HUES6 (cell line): ENCODE results near the gene CYP26C1.

ENCODE experiments used
- H3K27ac ChIP-seq: 2 replicates; pipeline ENCODE4 v1.7.0; 2013; ENCODE audit warnings: low read depth, mild to moderate bottlenecking, low read length, inconsistent platforms
- H3K27me3 ChIP-seq: 2 replicates; pipeline ENCODE4 v1.6.1; 2013; ENCODE audit warnings: low read length; ENCODE audit not compliant: control insufficient read depth, insufficient read depth
- H3K36me3 ChIP-seq: 2 replicates; pipeline ENCODE4 v1.6.1; 2013; ENCODE audit warnings: low read length; ENCODE audit not compliant: control insufficient read depth, insufficient read depth
- H3K4me1 ChIP-seq: 2 replicates; pipeline ENCODE4 v1.6.1; 2013; ENCODE audit warnings: low read length; ENCODE audit not compliant: control insufficient read depth, insufficient read depth
- H3K4me3 ChIP-seq: 2 replicates; pipeline ENCODE4 v1.5.1; 2013; ENCODE audit warnings: low read depth, low read length
- H3K9ac ChIP-seq: one replicate; pipeline ENCODE4 v1.6.1; 2013; ENCODE audit warnings: mild to moderate bottlenecking, low read length
- H3K9me3 ChIP-seq: 2 replicates; pipeline ENCODE4 v1.6.1; 2013; ENCODE audit warnings: low read depth, low read length; ENCODE audit not compliant: control insufficient read depth, insufficient read depth

Gene CYP26C1

GRCh38 chr10:93065675-93066543, 5.3 kb downstream of the CYP26C1 start:
- Histone ChIP-seq H3K36me3 (no peaks in the 10 kb centered on the region), H3K4me1 (peaks cover 17% of the 10 kb centered on the region), H3K9me3 (no peaks in the 10 kb centered on the region), H3K4me3 (peak overlapping the region; percentile 50), H3K27ac (no peak overlapping the region), H3K9ac (no peak overlapping the region), H3K27me3 (peaks cover 100% of the 10 kb centered on the region)

DNA sequence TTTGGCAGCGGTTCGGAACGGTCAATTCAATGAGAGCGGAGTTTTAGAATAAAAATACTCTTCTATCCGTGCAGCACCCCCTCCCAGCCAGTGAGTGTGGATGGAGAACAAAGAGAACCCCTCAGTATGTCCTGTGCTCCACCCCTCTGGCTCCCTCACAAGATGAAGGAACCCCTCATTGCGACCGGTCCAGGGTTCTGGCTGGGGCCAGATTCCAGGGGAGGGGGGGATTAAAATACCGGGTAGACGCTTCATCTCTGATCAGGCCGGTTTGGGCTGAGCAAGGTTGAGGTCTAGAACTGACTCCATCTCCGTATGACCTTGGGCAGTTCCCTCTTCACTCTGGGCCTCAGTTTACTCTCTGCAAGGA, 5.9 kb downstream of the CYP26C1 start:
- Histone ChIP-seq H3K27me3 (peaks cover 99% of the 10 kb centered on the region), H3K9me3 (no peaks in the 10 kb centered on the region), H3K27ac (no peak overlapping the region), H3K36me3 (no peaks in the 10 kb centered on the region), H3K4me1 (peaks cover 18% of the 10 kb centered on the region), H3K9ac (no peak overlapping the region), H3K4me3 (peak overlapping the region; percentile 50; the same call in 1 of the 2 replicates)

DNA sequence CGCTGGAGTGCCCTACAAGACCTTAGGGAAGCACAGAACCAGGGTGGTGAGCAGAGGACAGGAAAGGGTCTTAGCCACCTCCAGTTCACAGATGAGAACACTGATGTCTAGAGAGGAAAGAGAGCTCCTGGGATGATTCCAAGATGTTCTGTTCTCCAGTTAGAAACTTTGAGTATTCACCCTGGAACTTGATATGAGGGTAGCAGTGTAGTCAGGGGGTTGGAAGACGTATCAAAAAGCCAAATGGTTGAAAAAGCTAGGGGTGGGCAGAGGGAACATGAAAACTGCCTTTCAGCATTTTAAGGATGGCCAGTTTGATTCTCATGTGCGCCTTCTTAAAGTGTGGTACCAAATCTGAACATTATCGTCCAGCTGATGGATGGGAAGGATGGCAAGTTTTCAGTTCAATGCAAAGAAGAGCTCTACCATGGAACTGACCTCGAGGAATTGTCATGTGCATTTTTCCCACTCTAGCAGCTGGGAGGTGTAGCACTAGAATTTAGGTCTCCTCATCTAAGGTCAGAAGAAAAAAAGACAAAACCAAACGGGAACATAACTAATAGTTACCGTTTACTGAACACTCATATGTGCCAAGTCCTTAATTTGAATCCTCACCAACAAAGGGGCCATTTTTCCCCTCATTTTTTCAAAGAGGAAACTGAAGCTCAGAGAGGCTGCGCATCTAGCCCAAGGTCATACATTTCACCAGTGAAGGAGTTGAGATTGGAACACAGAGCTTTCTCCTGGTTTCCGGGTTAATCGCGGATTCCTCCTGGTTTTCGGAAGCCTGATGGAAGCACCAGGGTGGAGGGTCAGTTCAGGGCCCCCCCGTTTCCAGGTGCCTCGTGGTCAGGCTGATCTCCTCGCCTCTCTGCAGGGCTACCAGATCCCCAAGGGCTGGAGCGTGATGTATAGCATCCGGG, 7.1 kb downstream of the CYP26C1 start:
- Histone ChIP-seq H3K36me3 (no peaks in the 10 kb centered on the region), H3K9me3 (no peaks in the 10 kb centered on the region), H3K27me3 (peaks cover 99% of the 10 kb centered on the region), H3K4me1 (peaks cover 19% of the 10 kb centered on the region), H3K4me3 (peak overlapping the region; percentile 57), H3K9ac (no peak overlapping the region), H3K27ac (no peak overlapping the region)

DNA sequence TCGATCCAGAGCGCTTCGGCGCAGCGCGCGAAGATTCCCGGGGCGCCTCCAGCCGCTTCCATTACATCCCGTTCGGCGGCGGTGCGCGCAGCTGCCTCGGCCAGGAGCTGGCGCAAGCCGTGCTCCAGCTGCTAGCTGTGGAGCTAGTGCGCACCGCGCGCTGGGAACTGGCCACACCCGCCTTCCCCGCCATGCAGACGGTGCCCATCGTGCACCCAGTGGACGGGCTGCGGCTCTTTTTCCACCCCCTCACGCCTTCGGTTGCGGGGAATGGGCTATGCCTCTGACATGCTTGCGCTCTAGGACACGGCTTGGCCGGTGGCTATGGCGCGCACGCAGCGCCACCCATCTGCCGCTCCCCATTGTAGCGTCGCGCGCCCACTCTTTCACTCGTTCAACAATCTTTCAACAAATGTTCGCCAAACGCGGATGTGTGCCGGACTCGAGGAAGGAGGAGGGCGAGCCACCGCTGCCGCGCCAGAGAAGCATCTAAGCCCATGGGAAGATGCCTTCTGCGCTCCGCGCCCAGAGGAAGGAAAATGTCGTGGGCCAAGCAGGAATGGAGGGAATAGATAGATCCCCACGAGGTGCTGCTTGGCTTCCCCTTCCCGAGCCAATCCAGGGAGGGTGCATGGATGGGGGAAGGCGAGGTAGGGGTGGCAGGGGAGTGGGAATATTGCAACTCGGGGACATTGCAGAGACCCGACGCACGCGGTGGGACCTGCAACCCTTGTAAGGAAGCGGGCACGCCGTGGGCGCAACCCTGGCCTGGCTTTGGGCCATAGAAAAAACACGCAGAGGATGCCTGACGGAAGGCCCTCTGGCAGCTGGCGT, 8.0 kb downstream of the CYP26C1 start:
- Histone ChIP-seq H3K36me3 (no peaks in the 10 kb centered on the region), H3K4me3 (peak overlapping the region; percentile 57), H3K27ac (no peak overlapping the region), H3K9ac (peak overlapping the region; percentile 16), H3K4me1 (peaks cover 25% of the 10 kb centered on the region), H3K27me3 (peaks cover 99% of the 10 kb centered on the region), H3K9me3 (no peaks in the 10 kb centered on the region)

DNA sequence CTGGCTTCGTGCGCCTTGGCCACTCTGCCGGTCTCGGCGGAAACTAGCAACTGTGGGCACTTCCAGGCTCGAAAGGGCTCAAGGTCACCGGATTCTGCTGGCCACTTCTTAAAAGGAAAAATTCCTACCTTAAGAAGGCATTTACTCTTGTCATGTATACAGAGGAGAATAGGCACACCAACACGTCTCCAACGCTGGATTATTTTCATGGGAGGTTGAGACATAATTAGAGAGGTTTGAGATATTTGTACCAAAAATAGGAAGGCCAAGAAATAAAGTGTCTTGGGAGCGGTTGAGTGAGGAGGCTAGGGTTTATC, 8.6 kb downstream of the CYP26C1 start:
- H3K27ac ChIP-seq, result no peak overlapping the region
- H3K4me1 ChIP-seq, result peaks cover 25% of the 10 kb centered on the region
- H3K36me3 ChIP-seq, result no peaks in the 10 kb centered on the region
- H3K27me3 ChIP-seq, result peaks cover 99% of the 10 kb centered on the region
- peak overlapping the region; percentile 57; the same call in 1 of the 2 replicates for H3K4me3 ChIP-seq
- H3K9ac ChIP-seq, result no peak overlapping the region
- no peaks in the 10 kb centered on the region for H3K9me3 ChIP-seq

GRCh38 chr10:93070378-93071176, 10.0 kb downstream of the CYP26C1 start:
- H3K27ac ChIP-seq, result no peak overlapping the region
- no peaks in the 10 kb centered on the region for H3K9me3 ChIP-seq
- H3K9ac ChIP-seq, result no peak overlapping the region
- H3K4me3 ChIP-seq, result no peak overlapping the region
- peaks cover 23% of the 10 kb centered on the region for H3K4me1 ChIP-seq
- no peaks in the 10 kb centered on the region for H3K36me3 ChIP-seq
- peaks cover 99% of the 10 kb centered on the region for H3K27me3 ChIP-seq

- Histone ChIP-seq H3K4me3 (no peak overlapping the region), H3K9ac (no peak overlapping the region), H3K36me3 (no peaks in the 10 kb centered on the region), H3K27me3 (peaks cover 99% of the 10 kb centered on the region), H3K27ac (no peak overlapping the region), H3K9me3 (no peaks in the 10 kb centered on the region), H3K4me1 (peaks cover 26% of the 10 kb centered on the region)
Measured at GRCh38 chr10:93071177-93071472, 10.5 kb downstream of the CYP26C1 start.

- Histone ChIP-seq H3K4me1 (peaks cover 32% of the 10 kb centered on the region), H3K27me3 (peaks cover 99% of the 10 kb centered on the region), H3K36me3 (peaks cover 3% of the 10 kb centered on the region; the same call in 1 of the 2 replicates), H3K4me3 (peak overlapping the region; percentile 74), H3K27ac (no peak overlapping the region), H3K9me3 (no peaks in the 10 kb centered on the region), H3K9ac (peak overlapping the region; percentile 48)
Measured at GRCh38 chr10:93071674-93072224, 11.2 kb downstream of the CYP26C1 start.

DNA sequence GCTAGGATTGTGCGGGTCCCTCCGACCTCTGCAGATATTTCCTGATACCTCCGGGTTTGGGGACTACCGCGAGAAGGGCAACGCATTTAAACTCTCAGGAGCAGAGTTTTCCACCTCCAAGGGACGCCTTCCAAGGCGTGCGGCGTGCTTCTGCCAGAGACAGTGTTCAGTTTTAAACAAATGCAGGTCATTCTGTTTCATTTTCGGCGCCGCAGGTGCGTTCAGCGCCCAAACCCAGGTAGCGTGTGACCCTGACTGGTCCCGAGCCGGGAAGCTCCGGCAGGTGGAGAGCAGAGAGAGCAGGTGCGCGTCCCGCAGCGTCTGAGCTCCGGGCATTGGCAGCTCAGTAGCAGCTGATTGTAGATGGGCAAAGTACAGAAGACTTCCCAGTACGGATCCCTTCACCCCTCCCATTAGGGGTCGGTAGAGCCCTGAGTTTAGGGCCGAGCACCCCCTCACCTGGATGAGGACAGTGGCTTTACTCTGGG, 11.7 kb downstream of the CYP26C1 start:
- Histone ChIP-seq H3K9ac (peak overlapping the region; percentile 48), H3K36me3 (peaks cover 7% of the 10 kb centered on the region; the same call in 1 of the 2 replicates), H3K27me3 (peaks cover 98% of the 10 kb centered on the region), H3K9me3 (no peaks in the 10 kb centered on the region), H3K4me1 (peaks cover 36% of the 10 kb centered on the region), H3K27ac (no peak overlapping the region), H3K4me3 (peak overlapping the region; percentile 74)
